ENCODE results near the gene SYMPK. TPM values are rescaled to one million over a fixed set of nuclear protein-coding genes. Genes with fewer than 3 reads are reported as not detected.

SYMPK gene
- total RNA-seq, 1 donor = 42.0 TPM

- H3K9me3 ChIP-seq (ENCODE audit: low read depth, low read length) = no peaks in the 10 kb centered on the region
- TF ChIP-seq CTCF (IDR thresholded peaks at IDR 0.05; ENCODE audit: extremely low read depth, low read depth, low read length) = peak; percentile 82
- H3K36me3 ChIP-seq (ENCODE audit: insufficient read depth, low read length) = no peaks in the 10 kb centered on the region
- H3K27ac ChIP-seq (ENCODE audit: low read depth, low read length) = no peak overlapping the region
- DNase-seq (ENCODE audit: insufficient read length, low spot score, missing footprints) = peak; percentile 98
- no peak overlapping the region for H3K4me3 ChIP-seq (ENCODE audit: insufficient read depth, low read length)
- peak overlapping the region; percentile 54 for H3K4me2 ChIP-seq (ENCODE audit: insufficient read depth, low read length)
- H3K27me3 ChIP-seq (ENCODE audit: insufficient read depth, low read length) = no peaks in the 10 kb centered on the region
- H3K79me2 ChIP-seq (ENCODE audit: insufficient read depth, low read length) = no peaks in the 10 kb centered on the region
- peaks cover 13% of the 10 kb centered on the region for H3K4me1 ChIP-seq (ENCODE audit: insufficient read depth, low read length)
- H2AFZ ChIP-seq (ENCODE audit: low read length) = peak overlapping the region; percentile 20
- no peaks in the 10 kb centered on the region for H4K20me1 ChIP-seq (ENCODE audit: insufficient read depth, low read length)
Observed at GRCh38 chr19:45798995-45799517, 63.9 kb downstream of the SYMPK start.

DNA sequence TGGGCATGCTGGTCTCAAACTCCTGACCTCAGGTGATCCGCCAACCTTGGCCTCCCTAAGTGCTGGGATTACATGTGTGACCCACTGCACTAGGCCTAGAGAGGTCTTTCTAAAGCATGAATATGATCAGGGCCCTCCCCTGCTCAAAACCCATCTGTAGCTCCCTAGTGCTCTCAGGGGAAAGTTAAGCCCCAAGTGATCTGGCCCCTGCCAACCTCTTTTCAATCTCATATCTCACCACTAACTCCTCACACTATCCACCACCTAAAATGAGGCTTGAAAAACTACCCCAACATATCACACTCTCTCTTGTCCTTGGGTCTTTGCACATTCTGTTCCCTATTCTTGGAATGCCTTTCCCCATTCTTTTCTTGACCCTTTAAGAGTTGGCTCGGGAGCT lies 68.3 kb downstream of the SYMPK start:
- Histone ChIP-seq H3K4me2 (ENCODE audit: insufficient read depth, low read length) (no peak overlapping the region), H3K79me2 (ENCODE audit: insufficient read depth, low read length) (peaks cover 23% of the 10 kb centered on the region), H3K9me3 (ENCODE audit: low read depth, low read length) (no peaks in the 10 kb centered on the region), H4K20me1 (ENCODE audit: insufficient read depth, low read length) (peaks cover 15% of the 10 kb centered on the region), H3K27ac (ENCODE audit: low read depth, low read length) (no peak overlapping the region), H3K27me3 (ENCODE audit: insufficient read depth, low read length) (no peaks in the 10 kb centered on the region), H3K4me1 (ENCODE audit: insufficient read depth, low read length) (peaks cover 22% of the 10 kb centered on the region), H3K4me3 (ENCODE audit: insufficient read depth, low read length) (no peak overlapping the region), H2AFZ (ENCODE audit: low read length) (no peak overlapping the region), H3K36me3 (ENCODE audit: insufficient read depth, low read length) (peaks cover 8% of the 10 kb centered on the region)
- no peak for TF ChIP-seq CTCF (IDR thresholded peaks at IDR 0.05; ENCODE audit: extremely low read depth, low read depth, low read length)
- no peak for DNase-seq (ENCODE audit: insufficient read length, low spot score, missing footprints)

DNA sequence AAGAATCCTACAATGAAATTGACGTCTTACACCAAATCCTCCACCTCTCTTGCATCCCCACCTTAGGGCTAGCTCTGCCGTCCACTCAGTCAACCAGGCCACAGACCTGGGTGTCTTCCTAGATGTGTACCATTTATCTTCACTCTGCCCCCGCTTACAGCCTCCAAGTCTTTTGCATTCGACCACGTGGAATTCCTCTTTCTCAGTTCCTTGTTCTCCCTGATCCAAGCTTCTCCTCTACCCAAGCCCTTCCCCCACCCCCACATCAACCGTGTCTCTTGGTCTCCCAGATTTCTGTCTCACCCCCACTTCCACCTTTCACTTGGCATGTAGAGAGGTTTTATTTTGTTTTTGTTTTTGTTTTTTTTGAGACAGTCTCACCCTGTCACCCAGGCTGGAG lies 69.1 kb downstream of the SYMPK start:
- no peak for TF ChIP-seq CTCF (IDR thresholded peaks at IDR 0.05; ENCODE audit: extremely low read depth, low read depth, low read length)

GRCh38 chr19:45793178-45793564 lies 69.8 kb downstream of the SYMPK start:
- no peak for TF ChIP-seq CTCF (IDR thresholded peaks at IDR 0.05; ENCODE audit: extremely low read depth, low read depth, low read length)
- H3K4me2 ChIP-seq (ENCODE audit: insufficient read depth, low read length) = peak overlapping the region; percentile 44
- H3K27ac ChIP-seq (ENCODE audit: low read depth, low read length) = peak overlapping the region; percentile 54
- peaks cover 18% of the 10 kb centered on the region for H4K20me1 ChIP-seq (ENCODE audit: insufficient read depth, low read length)
- no peak overlapping the region for H2AFZ ChIP-seq (ENCODE audit: low read length)
- peaks cover 36% of the 10 kb centered on the region for H3K79me2 ChIP-seq (ENCODE audit: insufficient read depth, low read length)
- no peak overlapping the region for H3K4me3 ChIP-seq (ENCODE audit: insufficient read depth, low read length)
- H3K27me3 ChIP-seq (ENCODE audit: insufficient read depth, low read length) = no peaks in the 10 kb centered on the region
- H3K36me3 ChIP-seq (ENCODE audit: insufficient read depth, low read length) = peaks cover 21% of the 10 kb centered on the region
- H3K9me3 ChIP-seq (ENCODE audit: low read depth, low read length) = no peaks in the 10 kb centered on the region
- DNase-seq (ENCODE audit: insufficient read length, low spot score, missing footprints) = peak; percentile 35
- peaks cover 14% of the 10 kb centered on the region for H3K4me1 ChIP-seq (ENCODE audit: insufficient read depth, low read length)

More for the DNA sequence above, 69.1 kb downstream of the SYMPK start:
- Histone ChIP-seq H3K36me3 (ENCODE audit: insufficient read depth, low read length) (peaks cover 16% of the 10 kb centered on the region), H4K20me1 (ENCODE audit: insufficient read depth, low read length) (peaks cover 18% of the 10 kb centered on the region), H3K9me3 (ENCODE audit: low read depth, low read length) (no peaks in the 10 kb centered on the region), H3K27ac (ENCODE audit: low read depth, low read length) (no peak overlapping the region), H2AFZ (ENCODE audit: low read length) (no peak overlapping the region), H3K4me1 (ENCODE audit: insufficient read depth, low read length) (peaks cover 16% of the 10 kb centered on the region), H3K79me2 (ENCODE audit: insufficient read depth, low read length) (peaks cover 30% of the 10 kb centered on the region), H3K4me3 (ENCODE audit: insufficient read depth, low read length) (no peak overlapping the region), H3K27me3 (ENCODE audit: insufficient read depth, low read length) (no peaks in the 10 kb centered on the region), H3K4me2 (ENCODE audit: insufficient read depth, low read length) (no peak overlapping the region)
- DNase-seq (ENCODE audit: insufficient read length, low spot score, missing footprints) = peak; percentile 3
